ENCODE results near the gene SH3GL3. TPM values are rescaled to one million over a fixed set of nuclear protein-coding genes. Genes with fewer than 3 reads are reported as not detected.

Gene SH3GL3
- total RNA-seq, 1 experiment from 2014 or later = not detected

DNA sequence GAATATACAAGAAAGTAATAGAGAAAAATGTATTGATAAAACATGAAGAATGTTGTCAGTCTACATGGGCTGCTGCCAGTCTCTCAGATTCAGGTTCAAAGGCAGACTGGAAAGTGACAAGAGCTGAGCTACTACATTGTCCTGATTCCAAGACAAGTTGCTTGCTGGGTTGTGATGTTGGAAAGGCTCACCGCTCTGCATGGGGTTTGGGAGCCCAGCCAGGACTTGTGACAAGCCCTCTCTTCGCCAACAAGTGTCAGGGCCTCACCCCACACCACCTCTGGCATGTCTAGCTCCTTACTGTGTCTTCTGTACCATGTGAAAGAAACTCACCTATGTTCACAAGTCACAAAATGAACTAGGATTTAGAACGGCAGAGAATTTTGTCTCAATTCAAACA is 43.0 kb upstream of the SH3GL3 start:
- DNase-seq (ENCODE audit: low read depth, low spot score) = no peak
- ATAC-seq = no peak
- intact Hi-C loops (cut with micrococcal nuclease; ENCODE audit: unreplicated experiment) (no loop called here), in situ Hi-C loops (cut with HindIII; ENCODE audit: low pct_unique_long_range_greater_than_20kb, low sequenced_read_pairs) (no loop called here)
- Histone ChIP-seq H3K4me3 (ENCODE audit: low read depth in 2 of 2, low read length in 2 of 2) (no peak overlapping the region), H3K9me3 (ENCODE audit: control insufficient read depth, insufficient read depth, low read depth, low read length) (no peaks in the 10 kb centered on the region), H3K27me3 (ENCODE audit: control insufficient read depth, insufficient read depth, low read length) (peaks cover 6% of the 10 kb centered on the region; the same call in 1 of the 2 replicates), H3K36me3 (ENCODE audit: control insufficient read depth, insufficient read depth, low read length) (no peaks in the 10 kb centered on the region), H3K27ac (ENCODE audit: low read length) (no peak overlapping the region), H3K4me1 (ENCODE audit: control insufficient read depth, insufficient read depth, low read length) (no peaks in the 10 kb centered on the region)
- ChIA-PET CTCF (no interaction called here), POLR2A (interaction anchor here (0.6 kb wide), 1 partner anchor 417 kb away, joined by 3 read pairs; no protein-coding TSS in a partner anchor)
- no TSS peak for BruUV-seq (replicated peaks)
- TF ChIP-seq REST (IDR thresholded peaks at IDR 0.05; ENCODE audit: insufficient read depth in 1 of 2, low read depth in 2 of 2, low read length in 1 of 2) (no peak), TCF7L2 (IDR thresholded peaks at IDR 0.05; ENCODE audit: low read depth, low read length) (no peak), POLR2AphosphoS5 (IDR thresholded peaks at IDR 0.05; ENCODE audit: low read depth, low read length) (no peak), SIN3A (IDR thresholded peaks at IDR 0.05; ENCODE audit: borderline replicate concordance, insufficient read depth, low read depth, low read length) (no peak)

- POLR2A ChIA-PET = no interaction called here
These were observed 36.6 kb upstream of the SH3GL3 start for GRCh38 chr15:83410532-83410931.

More at GRCh38 chr15:83410532-83410931, 36.6 kb upstream of the SH3GL3 start:
- Histone ChIP-seq H3K4me3 (ENCODE audit: low read depth in 2 of 2, low read length in 2 of 2) (no peak overlapping the region), H3K4me1 (ENCODE audit: control insufficient read depth, insufficient read depth, low read length) (no peaks in the 10 kb centered on the region), H3K9me3 (ENCODE audit: control insufficient read depth, insufficient read depth, low read depth, low read length) (no peaks in the 10 kb centered on the region), H3K27me3 (ENCODE audit: control insufficient read depth, insufficient read depth, low read length) (peaks cover 4% of the 10 kb centered on the region; the same call in 1 of the 2 replicates), H3K27ac (ENCODE audit: low read length) (no peak overlapping the region), H3K36me3 (ENCODE audit: control insufficient read depth, insufficient read depth, low read length) (no peaks in the 10 kb centered on the region)
- ATAC-seq (no peak), DNase-seq (ENCODE audit: low read depth, low spot score) (no peak)
- in situ Hi-C loops (cut with HindIII; ENCODE audit: low pct_unique_long_range_greater_than_20kb, low sequenced_read_pairs) (no loop called here), intact Hi-C loops (cut with micrococcal nuclease; ENCODE audit: unreplicated experiment) (no loop called here)
- TF ChIP-seq REST (IDR thresholded peaks at IDR 0.05; ENCODE audit: insufficient read depth in 1 of 2, low read depth in 2 of 2, low read length in 1 of 2) = no peak
- no peak for TF ChIP-seq TCF7L2 (IDR thresholded peaks at IDR 0.05; ENCODE audit: low read depth, low read length)
- no peak for TF ChIP-seq CTCF (IDR thresholded peaks at IDR 0.05)
- TF ChIP-seq SIN3A (IDR thresholded peaks at IDR 0.05; ENCODE audit: borderline replicate concordance, insufficient read depth, low read depth, low read length) = no peak
- no peak for TF ChIP-seq POLR2AphosphoS5 (IDR thresholded peaks at IDR 0.05; ENCODE audit: low read depth, low read length)
- CTCF ChIA-PET = no interaction called here
- BruUV-seq (replicated peaks) = no TSS peak
